Activated CD8-positive, alpha-beta memory T cell treated with anti-CD3 and anti-CD28 coated beads for 1 hour (primary cell): ENCODE results near the gene NMNAT3.

Experiments used
- DNase-seq, 2 donors: peaks; one replicate each; pipeline ENCODE4 v3.0.0-alpha.2; 2020; ENCODE audit warnings: low read depth in 1 of 2; ENCODE audit errors: extremely low read depth in 1 of 2

NMNAT3 gene

GRCh38 chr3:139552632-139553365 is 125.0 kb downstream of the NMNAT3 start:
- DNase-seq = no peak

- no peak for DNase-seq
Measured at GRCh38 chr3:139548801-139549200, 129.0 kb downstream of the NMNAT3 start.

DNA sequence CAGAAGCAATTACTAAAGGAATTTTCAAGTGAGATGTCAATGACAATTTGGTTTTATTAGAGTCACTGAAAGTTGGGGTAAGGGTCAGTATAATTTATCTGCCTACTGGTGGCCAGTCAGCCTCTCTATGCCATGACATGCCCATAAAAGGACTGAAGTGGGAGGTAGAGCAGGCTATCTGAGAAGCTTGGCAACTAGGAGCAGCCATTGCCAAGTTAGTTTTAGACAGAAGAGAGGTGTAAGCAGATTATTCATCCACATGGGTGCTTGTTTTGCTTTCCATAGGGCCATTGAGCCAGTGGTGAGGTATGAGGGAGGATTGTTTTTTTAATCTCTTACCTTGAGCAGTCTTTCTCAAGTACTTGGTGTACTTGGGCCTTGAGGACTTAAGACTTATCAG is 130.1 kb downstream of the NMNAT3 start:
- no peak for DNase-seq

DNA sequence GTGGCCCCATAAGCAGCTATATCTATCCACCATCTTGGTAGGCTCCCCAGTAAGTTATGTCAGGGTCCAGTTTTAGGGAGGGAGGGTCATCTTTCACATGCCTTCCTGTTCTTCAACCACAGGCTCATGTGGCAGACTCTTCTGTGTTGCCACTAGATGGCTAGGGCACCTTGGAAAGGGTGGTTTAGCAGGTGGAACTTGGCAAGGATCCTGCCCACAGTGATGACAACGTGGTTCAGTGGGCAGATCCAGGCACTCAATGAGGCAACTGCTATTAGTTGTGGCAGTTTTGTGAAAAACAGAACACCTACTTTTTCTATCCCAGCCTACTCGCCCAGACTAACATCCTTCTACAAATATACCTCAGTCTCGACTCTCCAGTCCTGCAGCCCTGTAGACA is 131.0 kb downstream of the NMNAT3 start:
- DNase-seq = no peak

- DNase-seq = no peak
Measured at GRCh38 chr3:139541532-139542288, 136.1 kb downstream of the NMNAT3 start.

DNA sequence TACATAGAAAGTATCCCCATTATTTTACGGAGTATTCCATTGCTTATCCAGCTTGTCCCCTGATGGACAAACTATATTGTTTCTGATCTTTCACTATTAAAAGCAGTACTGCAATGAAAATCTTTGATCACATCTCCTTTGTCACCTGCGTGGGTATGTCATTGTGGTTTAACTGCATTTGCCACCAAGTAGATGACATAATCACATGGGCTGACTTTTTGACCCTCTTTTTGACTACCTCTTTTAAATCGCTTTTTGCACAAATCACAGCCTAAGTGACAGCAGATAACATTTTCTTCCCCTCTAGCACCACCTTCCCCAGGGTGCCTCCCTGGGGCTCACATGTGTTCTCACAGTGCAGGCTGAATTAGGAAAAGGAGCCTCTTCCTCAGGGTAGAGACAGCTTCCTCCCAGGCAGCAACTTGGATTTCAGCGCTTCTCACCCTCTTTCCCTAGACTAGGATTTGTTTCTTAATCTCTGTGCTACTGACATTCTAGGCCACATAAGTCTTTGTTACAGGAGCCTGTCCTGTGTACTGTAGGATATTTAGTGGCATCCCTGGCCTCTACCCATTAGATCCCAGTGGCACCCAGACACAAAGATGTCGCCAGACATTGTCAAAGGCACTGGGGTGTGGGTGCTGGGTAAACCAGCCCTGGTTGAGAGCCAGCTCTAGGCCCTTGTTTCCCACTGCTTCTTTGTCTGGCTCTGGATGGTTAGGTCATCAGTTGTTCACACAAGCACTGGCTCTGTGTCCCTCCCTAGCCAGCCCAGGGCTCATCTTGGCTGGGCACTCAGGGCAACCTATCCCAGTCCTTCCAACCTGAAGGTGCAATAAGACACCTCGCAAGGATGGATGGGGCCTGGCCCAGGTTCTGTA is 136.9 kb downstream of the NMNAT3 start:
- no peak for DNase-seq

- no peak for DNase-seq
Measured at GRCh38 chr3:139538733-139539132, 139.0 kb downstream of the NMNAT3 start.

DNA sequence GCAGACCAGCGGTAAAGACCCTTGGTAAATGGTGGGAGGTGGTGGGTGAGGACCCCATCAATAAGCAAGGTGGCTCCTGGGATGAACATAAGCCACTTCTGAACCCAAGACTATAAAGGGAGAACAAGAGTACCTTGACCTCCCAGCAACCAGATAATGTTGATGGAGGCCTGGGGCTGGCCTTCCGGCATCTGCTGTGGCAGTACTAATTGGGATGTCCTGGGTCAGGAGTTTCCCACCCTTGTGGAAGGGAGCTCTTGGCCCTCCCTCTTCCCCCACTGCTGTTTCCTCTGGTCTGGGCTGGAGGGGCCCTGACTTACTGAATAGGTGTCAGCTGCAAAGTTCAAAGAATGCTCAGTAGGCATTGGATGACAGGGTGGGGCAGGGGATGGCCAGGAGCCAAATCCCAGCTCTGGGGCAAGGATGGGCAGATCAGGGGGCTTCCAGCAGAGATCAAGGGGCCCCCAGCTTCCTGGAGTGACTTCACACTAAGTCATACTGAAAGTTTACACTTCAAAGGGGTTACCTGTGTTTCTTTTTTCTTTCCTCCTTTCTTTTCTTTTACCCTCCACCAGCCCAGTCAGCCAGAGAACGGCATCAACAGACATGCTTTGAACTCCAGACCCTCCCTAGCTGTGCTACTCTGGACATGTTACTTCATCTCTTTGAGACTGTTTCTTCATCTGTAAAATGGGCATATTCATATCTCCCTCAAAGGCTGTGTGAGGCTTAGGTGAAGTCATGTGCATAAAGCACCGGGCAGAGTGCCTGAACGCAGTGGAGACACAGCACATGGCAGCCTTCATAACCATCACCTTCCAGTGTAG is 139.8 kb downstream of the NMNAT3 start:
- no peak for DNase-seq

DNA sequence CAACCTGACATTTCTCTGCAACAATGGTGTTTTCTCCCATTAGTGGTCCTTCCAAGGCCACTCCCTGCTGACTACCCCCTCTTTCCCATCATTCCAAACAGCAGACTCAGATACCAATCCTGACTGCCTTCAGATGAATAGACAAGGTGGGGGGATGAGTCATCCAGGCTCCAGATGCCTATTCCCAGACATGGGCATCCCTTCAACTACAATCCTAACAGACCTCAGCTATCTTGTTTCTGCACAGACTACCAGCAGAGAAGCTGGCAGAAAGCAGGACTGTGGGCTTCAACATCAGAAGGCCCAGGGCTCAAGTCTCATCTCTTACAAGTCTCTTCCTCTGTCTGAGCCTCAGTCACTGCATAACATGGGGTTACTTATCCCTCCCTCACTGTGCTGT is 140.4 kb downstream of the NMNAT3 start:
- no peak for DNase-seq

- DNase-seq = no peak
Measured at GRCh38 chr3:139534992-139535879, 142.5 kb downstream of the NMNAT3 start.

GRCh38 chr3:139534455-139534812 is 143.3 kb downstream of the NMNAT3 start:
- DNase-seq = no peak

DNA sequence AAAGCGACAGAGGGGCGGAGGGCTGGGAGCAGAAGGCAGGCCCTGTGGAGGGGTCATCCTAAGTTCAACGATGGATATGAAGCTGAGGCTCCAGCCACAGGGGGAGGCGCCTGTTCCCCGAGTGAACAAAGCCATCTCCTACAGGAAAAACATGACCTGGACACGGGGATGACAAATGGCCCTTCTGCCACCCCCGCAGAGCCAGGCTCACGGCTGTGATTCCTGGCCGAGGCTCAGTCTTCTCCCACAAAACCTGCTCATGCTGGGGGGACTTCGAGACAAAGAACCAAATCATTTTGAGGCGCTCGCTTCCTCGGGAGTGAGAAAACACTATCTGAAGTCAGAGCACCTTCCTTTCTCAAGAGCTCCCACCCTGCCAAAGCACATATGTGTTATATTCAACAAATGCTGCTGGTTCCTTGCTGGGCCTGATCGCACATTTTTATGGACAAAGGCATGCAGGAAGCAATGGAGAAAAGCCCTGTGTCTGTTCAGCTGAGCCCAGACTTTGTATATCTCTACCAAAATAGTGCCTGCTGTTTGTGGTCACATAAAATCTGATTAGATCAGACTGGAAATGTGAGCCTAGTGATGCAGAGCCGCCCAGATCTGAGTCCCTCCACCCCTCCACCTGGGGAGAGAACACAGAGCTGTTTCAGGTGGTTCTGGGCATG is 143.9 kb downstream of the NMNAT3 start:
- DNase-seq = no peak

DNA sequence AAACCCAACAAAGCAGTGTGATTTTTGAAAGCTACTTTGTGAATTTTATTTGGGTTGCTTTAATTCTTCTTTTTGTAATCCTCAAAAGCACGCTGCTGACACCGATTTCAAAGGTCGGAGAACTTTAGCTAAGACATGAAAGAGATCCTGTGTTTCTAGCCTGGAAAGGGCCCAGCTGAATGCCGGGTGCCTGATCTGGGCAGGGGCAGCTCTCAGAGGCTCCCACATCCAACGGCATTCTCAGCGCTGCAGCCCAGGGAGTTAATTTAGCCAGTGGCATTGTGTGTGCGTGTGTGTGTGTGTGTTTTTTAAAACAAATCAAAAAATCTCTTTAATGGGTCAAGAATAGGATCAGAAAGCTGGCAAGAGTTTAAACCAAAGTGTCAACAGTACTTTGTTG is 144.8 kb downstream of the NMNAT3 start:
- no peak for DNase-seq

DNA sequence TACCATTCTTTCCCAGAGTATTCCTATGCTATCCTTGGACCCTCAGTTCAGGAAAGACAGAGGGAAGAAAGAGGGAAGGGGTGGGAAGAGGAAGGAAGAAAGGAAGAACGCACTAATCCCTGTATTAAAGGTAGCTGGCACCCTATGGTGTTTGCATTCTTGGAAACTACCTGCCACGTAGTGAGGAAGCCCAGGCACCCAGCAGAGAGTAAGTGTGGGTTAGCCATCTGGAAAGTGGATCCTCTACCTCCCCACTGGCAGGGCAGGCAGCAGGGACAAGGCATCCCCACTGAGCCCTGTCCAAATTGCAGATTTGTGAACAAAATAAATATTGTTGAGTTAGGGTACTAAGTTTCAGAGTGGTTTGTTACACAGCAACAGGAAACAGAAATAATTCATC is 147.1 kb downstream of the NMNAT3 start:
- no peak for DNase-seq

DNA sequence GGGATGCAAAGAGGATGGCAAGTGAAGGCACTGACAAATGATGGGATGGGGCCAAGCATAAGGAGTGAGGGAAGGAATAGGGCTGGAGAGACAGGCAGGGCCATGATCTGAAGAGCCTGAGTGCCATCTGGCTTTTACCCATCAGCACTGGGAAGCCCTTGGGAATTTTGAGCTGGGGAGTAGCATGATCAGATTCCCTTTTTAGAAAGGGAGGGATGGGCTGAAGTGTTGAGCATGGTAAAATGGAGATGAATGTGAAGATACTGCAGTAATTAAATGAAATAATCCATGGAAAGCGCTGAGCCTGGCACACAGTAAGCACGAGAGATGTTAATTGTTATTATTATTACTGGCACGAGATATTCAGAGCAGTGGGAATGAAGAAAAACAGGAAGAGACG is 148.1 kb downstream of the NMNAT3 start:
- DNase-seq = no peak

DNA sequence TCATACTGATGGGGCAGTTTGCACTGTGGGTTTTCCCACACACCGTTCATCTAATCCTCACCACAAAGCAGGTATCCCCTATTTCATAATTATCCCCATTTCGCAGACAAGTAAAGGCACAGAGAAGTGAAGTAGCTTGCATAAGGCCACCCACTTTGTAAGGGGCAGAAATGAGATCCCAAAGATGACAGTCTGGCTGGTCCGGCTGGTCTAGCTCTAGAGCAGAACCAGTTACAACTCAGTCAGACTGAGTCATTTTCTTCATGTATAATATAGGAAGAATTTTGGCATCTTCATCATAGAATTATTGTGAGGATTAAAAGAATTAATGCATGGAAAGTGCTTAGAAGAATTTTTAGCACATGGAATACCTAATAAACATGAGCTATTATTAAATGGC is 148.8 kb downstream of the NMNAT3 start:
- no peak for DNase-seq

GRCh38 chr3:139528281-139528680 is 149.5 kb downstream of the NMNAT3 start:
- DNase-seq = no peak

- no peak for DNase-seq
Measured at GRCh38 chr3:139527265-139527664, 150.5 kb downstream of the NMNAT3 start.

- no peak for DNase-seq
Measured at GRCh38 chr3:139526146-139526545, 151.6 kb downstream of the NMNAT3 start.
